ENCODE results near the gene LALBA. TPM values are rescaled to one million over a fixed set of nuclear protein-coding genes. Genes with fewer than 3 reads are reported as not detected.

The LALBA gene
- total RNA-seq, 1 experiment from 2014 or later, result not detected

GRCh38 chr12:48532601-48533000, 37.2 kb downstream of the LALBA start:
- H3K4me1 Mint-ChIP-seq, result no peaks in the 10 kb centered on the region
- ATAC-seq (no peak), DNase-seq (ENCODE audit: low spot score) (no peak)
- H3K4me3 Mint-ChIP-seq, result no peak overlapping the region
- POLR2A ChIA-PET, result no interaction called here
- H3K27me3 Mint-ChIP-seq (ENCODE audit: low read depth), result no peaks in the 10 kb centered on the region; the same call in 1 of the 2 replicates
- no peak for TF ChIP-seq NR1H2 (CRISPR knock-in tag; IDR thresholded peaks at IDR 0.05)
- no peak for TF ChIP-seq E2F4 (CRISPR knock-in tag; IDR thresholded peaks at IDR 0.05; ENCODE audit: borderline replicate concordance, low read depth)
- no peak overlapping the region for H3K27ac Mint-ChIP-seq
- H3K36me3 Mint-ChIP-seq, result no peaks in the 10 kb centered on the region
- CTCF ChIA-PET, result no interaction called here
- peaks cover 20% of the 10 kb centered on the region for H3K9me3 Mint-ChIP-seq

GRCh38 chr12:48527891-48528670, 41.8 kb downstream of the LALBA start:
- Mint-ChIP-seq H3K27ac (no peak overlapping the region), H3K4me1 (no peaks in the 10 kb centered on the region), H3K9me3 (no peaks in the 10 kb centered on the region), H3K36me3 (no peaks in the 10 kb centered on the region), H3K27me3 (ENCODE audit: low read depth) (no peaks in the 10 kb centered on the region; the same call in 1 of the 2 replicates), H3K4me3 (no peak overlapping the region)
- POLR2A ChIA-PET, result no interaction called here
- ATAC-seq (no peak), DNase-seq (ENCODE audit: low spot score) (no peak)
- CTCF ChIA-PET, result no interaction called here
- TF ChIP-seq ZNF232 (CRISPR knock-in tag; IDR thresholded peaks at IDR 0.05) (no peak), E2F1 (CRISPR knock-in tag; IDR thresholded peaks at IDR 0.05) (no peak), ATF6 (CRISPR knock-in tag; IDR thresholded peaks at IDR 0.05) (no peak), ZNF317 (CRISPR knock-in tag; IDR thresholded peaks at IDR 0.05; ENCODE audit: borderline replicate concordance, low read depth) (no peak), SOX15 (CRISPR knock-in tag; IDR thresholded peaks at IDR 0.05) (no peak), USF1 (CRISPR knock-in tag; IDR thresholded peaks at IDR 0.05) (no peak), ETV6 (CRISPR knock-in tag; IDR thresholded peaks at IDR 0.05) (no peak), FOXP4 (CRISPR knock-in tag; IDR thresholded peaks at IDR 0.05) (no peak), ARID4B (CRISPR knock-in tag; IDR thresholded peaks at IDR 0.05; ENCODE audit: borderline replicate concordance) (no peak), NR1H2 (CRISPR knock-in tag; IDR thresholded peaks at IDR 0.05) (no peak), TP53 (CRISPR knock-in tag; IDR thresholded peaks at IDR 0.05) (no peak), JUN (CRISPR knock-in tag; IDR thresholded peaks at IDR 0.05) (no peak), AR (CRISPR knock-in tag; IDR thresholded peaks at IDR 0.05) (no peak), MXD4 (CRISPR knock-in tag; IDR thresholded peaks at IDR 0.05; ENCODE audit: borderline replicate concordance) (no peak)
